Neural cell (in vitro differentiated cells): Measurements from ENCODE around the gene DUSP22. TPM values are rescaled to one million over a fixed set of nuclear protein-coding genes. Genes with fewer than 3 reads are reported as not detected.

Source experiments
- H2AFZ ChIP-seq: fragments of 200-600, 300-800 bp; sonication (generic), shearing (Covaris generic); 2 replicates; pipeline ENCODE4 v1.6.0; 2014; ENCODE audit warnings: low read depth, mild to moderate bottlenecking, antibody characterized with exemption, low read length, moderate library complexity
- H3F3A ChIP-seq: fragments of 200-600 bp; shearing (Covaris generic); 2 replicates; pipeline ENCODE4 v1.6.1; 2016; ENCODE audit warnings: mild to moderate bottlenecking, moderate library complexity, mixed read lengths, antibody characterized with exemption, low read length; ENCODE audit not compliant: insufficient read depth, poor library complexity, severe bottlenecking
- H3K27ac ChIP-seq: fragments of 200-600, 300-800 bp; sonication (generic), shearing (Covaris generic); 2 replicates; pipeline ENCODE4 v1.5.1; 2014; ENCODE audit warnings: mild to moderate bottlenecking, low read length, moderate library complexity
- H3K27me3 ChIP-seq: fragments of 300-800, 200-600 bp; sonication (generic), shearing (Covaris generic); 2 replicates; pipeline ENCODE4 v1.6.0; 2014; ENCODE audit warnings: mild to moderate bottlenecking, low read depth, low read length, moderate library complexity; ENCODE audit not compliant: insufficient read depth
- H3K36me3 ChIP-seq: fragments of 300-800, 200-600 bp; sonication (generic), shearing (Covaris generic); 2 replicates; pipeline ENCODE4 v1.5.1; 2014; ENCODE audit warnings: mild to moderate bottlenecking, antibody characterized with exemption, low read length, moderate library complexity; ENCODE audit not compliant: insufficient read depth
- H3K4me2 ChIP-seq: fragments of 300-800, 200-600 bp; sonication (generic), shearing (Covaris generic); 2 replicates; pipeline ENCODE4 v1.6.0; 2014; ENCODE audit warnings: mild to moderate bottlenecking, low read length
- H3K4me3 ChIP-seq: fragments of 300-800, 200-600 bp; sonication (generic), shearing (Covaris generic); 2 replicates; pipeline ENCODE4 v1.5.1; 2014; ENCODE audit warnings: mild to moderate bottlenecking, low read length, moderate library complexity
- H3K79me2 ChIP-seq: fragments of 200-600 bp; shearing (Covaris generic); replicated peaks from 2 replicates; pipeline ENCODE4 v1.6.0; 2014; ENCODE audit warnings: mild to moderate bottlenecking, low read length, moderate library complexity; ENCODE audit not compliant: insufficient read depth
- H3K9ac ChIP-seq: fragments of 300-800, 200-600 bp; sonication (generic), shearing (Covaris generic); 2 replicates; pipeline ENCODE4 v1.6.1; 2016; ENCODE audit warnings: mild to moderate bottlenecking, low read length, mixed read lengths
- H3K9me2 ChIP-seq: fragments of 200-600 bp; shearing (Covaris generic); 2 replicates; pipeline ENCODE4 v1.6.1; 2016; ENCODE audit warnings: mild to moderate bottlenecking, low read length, mixed read lengths; ENCODE audit not compliant: insufficient read depth
- H3K9me3 ChIP-seq: fragments of 200-600, 300-800 bp; sonication (generic), shearing (Covaris generic); 2 replicates; pipeline ENCODE4 v1.6.1; 2016; ENCODE audit warnings: mild to moderate bottlenecking, mixed run types, low read length, moderate library complexity, mixed read lengths
- H4K20me1 ChIP-seq: fragments of 200-600 bp; shearing (Covaris generic); 2 replicates; pipeline ENCODE4 v1.6.1; 2016; ENCODE audit warnings: mild to moderate bottlenecking, mixed run types; ENCODE audit not compliant: insufficient read depth
- CTCF ChIP-seq: fragments of 450-650 bp; IDR thresholded peaks from 2 replicates; pipeline ENCODE4 v1.5.1; 2014; ENCODE audit warnings: antibody characterized with exemption, mild to moderate bottlenecking, moderate library complexity; ENCODE audit not compliant: poor library complexity, severe bottlenecking
- EP300 ChIP-seq: fragments of 450-650 bp; conservative IDR thresholded peaks from 2 replicates; pipeline ENCODE4 v1.6.1; 2014; ENCODE audit warnings: antibody characterized with exemption, mild to moderate bottlenecking, moderate library complexity; ENCODE audit not compliant: poor library complexity, severe bottlenecking
- EZH2 ChIP-seq: fragments of 200-600, 300-800 bp; shearing (Covaris generic), sonication (generic); IDR thresholded peaks from 2 replicates; pipeline ENCODE4 v1.6.1; 2014; ENCODE audit warnings: antibody characterized with exemption, low read length, borderline replicate concordance, mild to moderate bottlenecking; ENCODE audit not compliant: insufficient read depth, poor library complexity, severe bottlenecking
- MXI1 ChIP-seq: fragments of 450-650 bp; conservative IDR thresholded peaks from 2 replicates; pipeline ENCODE4 v1.6.1; 2014; ENCODE audit warnings: antibody characterized with exemption, mild to moderate bottlenecking; ENCODE audit not compliant: poor library complexity, severe bottlenecking
- POLR2AphosphoS5 ChIP-seq: IDR thresholded peaks from 2 replicates; pipeline ENCODE4 v1.6.1; 2012
- RAD21 ChIP-seq: fragments of 450-650 bp; conservative IDR thresholded peaks from 2 replicates; pipeline ENCODE4 v1.6.1; 2014; ENCODE audit warnings: antibody characterized with exemption, mild to moderate bottlenecking, moderate library complexity
- REST ChIP-seq: IDR thresholded peaks from 2 replicates; pipeline ENCODE4 v1.6.1; 2012; ENCODE audit warnings: borderline replicate concordance
- SMC3 ChIP-seq: fragments of 450-650 bp; conservative IDR thresholded peaks from 2 replicates; pipeline ENCODE4 v1.6.1; 2014; ENCODE audit warnings: antibody characterized with exemption, mild to moderate bottlenecking, moderate library complexity; ENCODE audit not compliant: poor library complexity
- TAF1 ChIP-seq: IDR thresholded peaks from 2 replicates; pipeline ENCODE4 v1.6.1; 2012; ENCODE audit warnings: low read depth
- polyA plus RNA-seq: library from polyadenylated mRNA; depleted of rRNA; stranded (reverse); fragments of >200 nt; gene quantifications from 2 replicates; pipeline ENCODE4 v1.2.3, GENCODE V29; 2014

DUSP22 gene
- polyA plus RNA-seq, 1 donor from 2014 or later: 24.9 TPM

DNA sequence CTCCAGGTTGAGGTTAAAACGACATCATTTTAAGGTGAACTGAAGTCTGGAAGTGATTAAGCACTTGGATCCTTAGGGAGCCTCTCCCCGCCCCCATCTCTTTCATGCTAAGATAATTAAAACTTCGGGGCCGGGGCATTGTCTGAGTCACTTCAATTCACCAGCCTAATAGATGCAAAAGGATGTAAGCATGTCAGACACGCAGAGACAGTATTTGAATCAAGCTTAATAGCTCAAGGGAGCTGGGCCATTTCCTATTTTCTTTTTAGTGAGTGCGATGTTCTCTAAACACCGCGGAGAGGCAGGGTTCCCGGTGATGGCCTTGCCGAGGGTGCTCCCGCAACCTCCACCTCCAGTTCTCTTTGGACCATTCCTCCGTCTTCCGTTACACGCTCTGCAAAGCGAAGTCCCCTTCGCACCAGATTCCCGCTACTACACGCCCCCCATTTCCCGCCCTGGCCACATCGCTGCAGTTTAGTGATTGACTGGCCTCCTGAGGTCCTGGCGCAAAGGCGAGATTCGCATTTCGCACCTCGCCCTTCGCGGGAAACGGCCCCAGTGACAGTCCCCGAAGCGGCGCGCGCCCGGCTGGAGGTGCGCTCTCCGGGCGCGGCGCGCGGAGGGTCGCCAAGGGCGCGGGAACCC, 98.7 kb downstream of the DUSP22 start:
- Histone ChIP-seq H3K4me3 (peak overlapping the region; percentile 60), H2AFZ (no peak overlapping the region), H3K9ac (no peak overlapping the region), H3K9me3 (no peaks in the 10 kb centered on the region), H3K79me2 (no peaks in the 10 kb centered on the region), H3K27ac (no peak overlapping the region), H4K20me1 (no peaks in the 10 kb centered on the region), H3K36me3 (no peaks in the 10 kb centered on the region), H3K9me2 (no peaks in the 10 kb centered on the region), H3K27me3 (peaks cover 80% of the 10 kb centered on the region), H3K4me2 (no peak overlapping the region), H3F3A (no peaks in the 10 kb centered on the region)
- no peak for TF ChIP-seq REST
- no peak for TF ChIP-seq CTCF
- no peak for TF ChIP-seq RAD21
- no peak for TF ChIP-seq POLR2AphosphoS5
- TF ChIP-seq TAF1: no peak
- no peak for TF ChIP-seq SMC3
- TF ChIP-seq EP300: no peak
- no peak for TF ChIP-seq MXI1
- no peak for TF ChIP-seq EZH2

DNA sequence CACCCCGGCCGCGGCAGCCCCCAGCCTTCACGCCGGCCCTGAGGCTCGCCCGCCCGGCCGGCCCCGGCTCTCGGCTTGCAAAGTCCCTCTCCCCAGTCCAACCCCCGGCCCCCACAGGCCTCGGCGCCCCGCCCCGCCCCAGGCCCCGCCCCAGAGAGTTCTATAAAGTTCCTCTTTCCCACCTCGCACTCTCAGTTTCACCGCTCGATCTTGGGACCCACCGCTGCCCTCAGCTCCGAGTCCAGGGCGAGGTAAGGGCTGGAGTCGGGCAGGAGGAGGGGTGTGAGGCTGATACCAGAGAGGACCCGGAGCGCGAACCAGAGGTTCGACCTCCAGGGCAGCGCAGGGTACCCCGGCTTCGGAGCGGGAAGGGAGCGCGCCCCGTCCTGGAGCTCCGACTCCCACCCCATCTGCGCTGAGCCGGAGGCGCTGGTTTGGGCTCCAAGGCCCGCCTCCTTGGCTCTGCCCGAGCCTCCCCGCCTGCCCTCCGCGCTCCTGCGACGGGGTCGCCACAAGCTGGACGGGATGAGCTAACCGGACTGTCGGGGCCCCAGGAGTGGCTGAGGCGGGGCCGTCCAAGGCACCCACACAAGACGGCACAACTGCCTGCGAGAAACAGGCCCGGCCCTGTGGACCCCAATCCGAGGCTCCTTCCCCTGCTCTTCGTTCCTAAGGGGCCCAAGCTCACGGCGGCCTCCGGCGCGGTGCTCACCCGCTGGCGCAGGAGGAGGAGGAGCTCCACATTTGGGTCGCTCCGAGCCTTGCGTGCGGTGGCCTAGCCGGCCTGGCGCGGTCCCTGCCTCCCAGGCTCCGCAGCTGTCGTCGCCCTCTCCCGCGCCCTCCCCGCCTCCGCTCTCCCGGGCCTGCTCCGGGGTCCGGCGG, 99.5 kb downstream of the DUSP22 start, which contains the start of gene IRF4:
Gene IRF4, plus strand, starts transcription at position 194 of the 882 bp plus-strand sequence. CDS start 1,401 bp downstream, outside the sequence.
- Histone ChIP-seq H4K20me1 (no peaks in the 10 kb centered on the region), H3K27me3 (peaks cover 84% of the 10 kb centered on the region), H3K79me2 (no peaks in the 10 kb centered on the region), H3K4me3 (peak within 1 kb of the TSS; percentile 68), H2AFZ (no peak within 1 kb of the TSS), H3K27ac (no peak within 1 kb of the TSS), H3K36me3 (no peaks in the 10 kb centered on the region), H3K9me2 (no peaks in the 10 kb centered on the region), H3K4me2 (no peak within 1 kb of the TSS), H3F3A (no peaks in the 10 kb centered on the region), H3K9ac (no peak within 1 kb of the TSS), H3K9me3 (no peaks in the 10 kb centered on the region)
- TF ChIP-seq SMC3: no peak
- no peak for TF ChIP-seq RAD21
- TF ChIP-seq EZH2: no peak
- TF ChIP-seq REST: no peak
- no peak for TF ChIP-seq EP300
- no peak for TF ChIP-seq MXI1
- TF ChIP-seq TAF1: no peak
- TF ChIP-seq CTCF: no peak
- TF ChIP-seq POLR2AphosphoS5: no peak
